Ishikawa (cell line): Measurements from ENCODE around the gene CCDC57.

Experiments
- CREB1 ChIP-seq: IDR thresholded peaks from 2 replicates; pipeline ENCODE4 v1.6.1; 2012; ENCODE audit warnings: low read depth
- EGR1 ChIP-seq: IDR thresholded peaks from 2 replicates; pipeline ENCODE4 v1.6.1; 2012
- FOXM1 ChIP-seq: IDR thresholded peaks from 2 replicates; pipeline ENCODE4 v1.6.1; 2012; ENCODE audit warnings: low read depth, borderline replicate concordance
- TAF1 ChIP-seq: IDR thresholded peaks from 2 replicates; pipeline ENCODE4 v1.6.1; 2012; ENCODE audit warnings: low read depth, mild to moderate bottlenecking
- YY1 ChIP-seq: IDR thresholded peaks from 2 replicates; pipeline ENCODE4 v1.6.1; 2012; ENCODE audit warnings: low read depth
- TF ChIP-seq, protein P1 (sequence below): IDR thresholded peaks from 2 replicates; pipeline ENCODE4 v1.6.1; 2012

DNA sequence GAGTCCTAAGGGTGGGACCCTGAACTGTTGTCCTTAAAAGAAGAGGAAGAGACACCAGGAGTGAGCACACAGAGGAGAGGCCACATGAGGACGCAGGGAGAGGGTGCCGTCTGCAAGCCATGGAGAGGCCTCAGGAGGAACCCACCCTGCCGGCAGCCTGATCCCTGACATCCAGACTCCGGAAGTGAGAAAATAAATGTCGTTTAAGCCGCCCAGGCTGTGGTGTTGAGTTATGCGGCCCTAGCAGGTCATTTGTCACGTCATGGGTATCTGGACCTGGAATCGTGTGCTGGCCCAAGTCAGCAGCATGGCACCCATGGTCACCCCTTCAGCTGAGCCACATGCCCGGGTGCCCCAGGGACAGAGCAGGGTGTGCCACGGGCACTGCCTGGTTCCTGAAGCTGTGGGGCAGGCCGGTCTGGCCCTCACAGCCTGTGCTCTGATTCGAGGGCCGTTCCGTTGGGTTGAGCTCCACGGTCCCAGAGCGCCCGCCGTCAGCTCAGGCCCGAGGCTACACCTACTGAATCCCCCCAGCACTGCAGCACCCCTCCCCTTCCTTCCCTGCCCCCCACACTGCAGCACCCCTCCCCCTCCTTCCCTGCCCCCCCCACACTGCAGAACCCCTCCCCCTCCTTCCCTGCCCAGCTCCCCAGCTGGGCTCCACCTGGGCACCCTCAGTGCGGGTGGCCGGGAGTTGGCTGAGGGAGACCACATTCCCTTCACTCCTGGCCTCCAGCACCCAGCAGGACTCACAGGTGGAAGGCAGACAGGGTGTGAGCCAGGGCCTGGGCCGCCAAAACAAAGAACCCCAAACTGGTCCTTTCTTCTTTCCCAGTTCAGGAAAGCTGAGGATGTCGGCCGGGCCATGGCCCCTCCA is 2.7 kb upstream of the CCDC57 start:
- TF ChIP-seq TAF1 (no peak), FOXM1 (no peak), YY1 (no peak), CREB1 (no peak), EGR1 (no peak)
- TF ChIP-seq, protein P1, sequence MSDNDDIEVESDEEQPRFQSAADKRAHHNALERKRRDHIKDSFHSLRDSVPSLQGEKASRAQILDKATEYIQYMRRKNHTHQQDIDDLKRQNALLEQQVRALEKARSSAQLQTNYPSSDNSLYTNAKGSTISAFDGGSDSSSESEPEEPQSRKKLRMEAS = no peak
